A549 (cell line): ENCODE results near the gene SORCS2.

ENCODE experiments used
- CTCF ChIP-seq: fragments of >200 bp; sonication (Bioruptor Twin); formaldehyde crosslinking; IDR thresholded peaks from 3 replicates; pipeline ENCODE4 v1.5.1; 2016
- FOSL2 ChIP-seq, 2 experiments: fragments of 450-650 bp in 1 of 2; fragments of >200 bp in 1 of 2; sonication (Bioruptor Twin) in 1 of 2; formaldehyde crosslinking; IDR thresholded peaks; 2 replicates each; pipeline versions ENCODE4 v1.5.0 to v1.6.1; 2016 to 2020; ENCODE audit warnings: mild to moderate bottlenecking in 1 of 2, moderate library complexity in 1 of 2
- HOXB13 ChIP-seq: fragments of 250-450 bp; sonication (Bioruptor Pico); IDR thresholded peaks from 2 replicates; pipeline ENCODE4 v1.5.0; 2020; ENCODE audit warnings: low read depth, mild to moderate bottlenecking, moderate library complexity
- JUN ChIP-seq, 2 experiments: fragments of >200 bp; sonication (Bioruptor Twin); formaldehyde crosslinking; IDR thresholded peaks; 2 replicates in 1 of 2; 3 replicates in 1 of 2; pipeline ENCODE4 v1.6.1; 2016 to 2017
- MAX ChIP-seq: IDR thresholded peaks from 2 replicates; pipeline ENCODE4 v1.6.1; 2012
- PBX3 ChIP-seq: IDR thresholded peaks from 2 replicates; pipeline ENCODE4 v1.6.1; 2012
- SMC3 ChIP-seq: fragments of >200 bp; sonication (Bioruptor Twin); formaldehyde crosslinking; IDR thresholded peaks from 3 replicates; pipeline ENCODE4 v1.6.1; 2018; ENCODE audit warnings: inconsistent platforms
- ZFP36 ChIP-seq: fragments of 450-650 bp; IDR thresholded peaks from 2 replicates; pipeline ENCODE4 v1.6.1; 2014; ENCODE audit warnings: borderline replicate concordance; ENCODE audit not compliant: partially characterized antibody

GRCh38 chr4:7398104-7398423 lies 205.7 kb downstream of the SORCS2 start:
- TF ChIP-seq CTCF, result no peak
- no peak for TF ChIP-seq JUN (IDR thresholded peaks at IDR 0.05)
- TF ChIP-seq HOXB13, result no peak
- no peak for TF ChIP-seq SMC3
- no peak for TF ChIP-seq FOSL2 (IDR thresholded peaks at IDR 0.05)
- TF ChIP-seq FOSL2 (CRISPR knock-in tag; IDR thresholded peaks at IDR 0.05), result no peak
- no peak for TF ChIP-seq MAX
- no peak for TF ChIP-seq PBX3
- TF ChIP-seq ZFP36, result no peak
